Right lobe of liver (tissue), 6 donors: Measurements from ENCODE around the gene PYGM. TPM values are rescaled to one million over a fixed set of nuclear protein-coding genes. Genes with fewer than 3 reads are reported as not detected.

ENCODE experiments used
- ATAC-seq, 4 donors: fragments of 200-7000 bp; cut with Tn5 transposase; one replicate each; pipeline ENCODE4 v1.9.1; 2020; ENCODE audit warnings: mild to moderate bottlenecking in 4 of 4, moderate library complexity in 4 of 4
- DNase-seq, 3 donors: peaks; one replicate each; pipeline ENCODE4 v3.0.0-alpha.2; 2020
- H3K27ac ChIP-seq, 3 donors: fragments of 200-600 bp; one replicate each; pipeline ENCODE4 v1.8.0; 2022
- H3K27me3 ChIP-seq, 2 donors: fragments of 200-600 bp; one replicate each; pipeline ENCODE4 v1.8.0; 2022
- H3K36me3 ChIP-seq, 4 donors: fragments of 200-600 bp; sonication (generic) in 1 of 4; one replicate each; pipeline versions ENCODE4 v1.5.1 to v1.8.0; 2017 to 2022; ENCODE audit warnings: control low read depth in 1 of 4
- H3K4me1 ChIP-seq, 4 donors: fragments of 200-600 bp; sonication (generic) in 1 of 4; one replicate each; pipeline versions ENCODE4 v1.5.1 to v1.8.0; 2017 to 2022; ENCODE audit warnings: control low read depth in 1 of 4
- H3K4me3 ChIP-seq, 3 donors: fragments of 200-600 bp; one replicate each; pipeline ENCODE4 v1.8.0; 2022
- H3K9me3 ChIP-seq, 4 donors: fragments of 200-600 bp; sonication (generic) in 1 of 4; one replicate each; pipeline versions ENCODE4 v1.5.1 to v1.8.0; 2017 to 2022; ENCODE audit warnings: control low read depth in 1 of 4
- POLR2A ChIP-seq: fragments of 450-650 bp; IDR thresholded peaks from one replicate; pipeline ENCODE4 v1.6.1; 2017; ENCODE audit warnings: antibody characterized with exemption, mild to moderate bottlenecking
- WGBS: methylation state at CpG from one replicate; pipeline ENCODE4 v1.1.6; 2018; ENCODE audit warnings: low coverage, low lambda C conversion rate; ENCODE audit not compliant: insufficient coverage; ENCODE audit errors: missing lambda C conversion rate; 5-methylcytosine and 5-hydroxymethylcytosine counted together
- intact Hi-C, 2 donors: fragments of 100-400 bp; cut with DNase I; formaldehyde crosslinking; loops; one replicate each; pipeline versions ENCODE4 v1.11.2 to v1.14.1; 2022
- total RNA-seq, 6 experiments: library from RNA; depleted of rRNA in 2 of 6; stranded (reverse); fragments of >200 nt in 2 of 6; fragmentation: NEBNext Ultra II Directional in 3 of 6; extraction: Animal tissue kit (Norgen Biotek cat#: 25700) in 3 of 6; gene quantifications; one replicate each; pipeline versions ENCODE4 v1.1.0 to v1.2.4, GENCODE V29; 2016 to 2023
- TF ChIP-seq, protein P1 (sequence below), 4 donors: fragments of 200-600 bp in 3 of 4; fragments of 450-650 bp in 1 of 4; IDR thresholded peaks; one replicate each; pipeline versions ENCODE4 v1.5.1 to v1.8.0; 2016 to 2022; ENCODE audit warnings: antibody characterized with exemption in 4 of 4, mild to moderate bottlenecking in 2 of 4
- donor health status: DM: no; HTN: yes; CAD: no.
- donor health status: DM: no; HTN: no; CAD: no.
- donor health status: DM: no; HTN: no; CAD: no.
- donor health status: DM: no; HTN: yes; CAD: no.
- donor health status: DM: no; HTN: yes; CAD: no.

The PYGM gene
- total RNA-seq, 6 experiments from 2014 or later, result 0.24 to 1.4 (median 0.47) TPM

DNA sequence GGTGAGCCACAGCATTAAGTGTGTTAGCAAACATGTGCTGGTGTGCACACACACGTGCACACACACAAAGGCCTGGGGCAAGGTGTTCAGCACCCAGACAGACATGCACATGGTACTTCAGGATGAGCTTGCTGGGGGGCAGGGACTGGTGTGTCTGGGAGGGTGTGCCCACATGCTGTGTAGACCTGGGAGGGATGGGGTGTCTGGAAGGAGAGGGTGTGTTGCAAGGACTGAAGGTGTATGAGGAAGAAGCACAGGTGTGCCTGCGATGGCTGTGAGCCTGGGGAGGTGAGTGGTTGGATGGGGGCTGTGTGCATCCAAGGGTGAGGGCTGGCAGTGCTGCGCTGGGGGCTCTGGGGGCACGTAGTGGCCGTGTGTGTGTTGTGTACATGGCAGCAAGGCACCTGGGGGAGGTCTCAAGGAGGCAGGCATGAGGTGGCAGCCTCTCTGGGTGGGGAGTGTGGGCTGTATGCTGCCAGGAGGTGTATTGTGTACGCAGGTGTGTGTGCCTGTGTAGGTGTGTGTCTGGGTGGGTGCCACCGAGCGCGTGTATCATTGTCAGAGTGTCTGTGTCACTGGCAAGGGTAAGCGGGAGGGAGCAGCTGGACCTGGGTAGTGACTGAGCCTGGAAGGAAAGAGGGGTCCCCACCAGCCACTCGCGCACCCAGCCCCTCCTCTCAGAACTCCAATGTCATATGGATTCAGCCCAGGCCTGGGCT lies 39.0 kb downstream of the PYGM start:
- peaks cover 0 to 27% (median 8%) of the 10 kb centered on the region in 4 donors for H3K4me1 ChIP-seq

DNA sequence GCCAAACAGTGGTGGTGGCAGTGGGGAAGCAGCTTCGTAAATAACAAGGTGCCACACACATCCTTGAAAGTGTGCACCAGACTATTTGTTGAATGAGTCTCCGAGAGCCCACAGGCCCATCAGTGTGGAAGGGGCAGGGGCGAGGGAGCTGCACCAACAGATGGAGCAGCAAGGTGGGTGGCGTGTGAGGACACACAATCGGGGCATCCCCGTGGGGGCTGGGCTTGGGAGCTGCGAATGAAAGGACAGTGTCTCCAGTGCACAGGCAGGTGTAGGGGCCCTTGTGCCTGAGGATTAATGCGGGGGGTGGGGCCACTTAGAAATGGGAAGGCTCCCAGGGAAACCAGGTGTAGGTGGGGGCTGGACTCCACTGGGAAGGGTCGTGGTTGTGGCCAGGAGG lies 39.6 kb downstream of the PYGM start:
- peaks cover 0 to 21% (median 6%) of the 10 kb centered on the region in 4 donors for H3K4me1 ChIP-seq
- H3K36me3 ChIP-seq, result no peaks in the 10 kb centered on the region
- no peak overlapping the region for H3K4me3 ChIP-seq
- H3K27me3 ChIP-seq, result no peaks in the 10 kb centered on the region
- TF ChIP-seq POLR2A, result no peak
- TF ChIP-seq, protein P1, sequence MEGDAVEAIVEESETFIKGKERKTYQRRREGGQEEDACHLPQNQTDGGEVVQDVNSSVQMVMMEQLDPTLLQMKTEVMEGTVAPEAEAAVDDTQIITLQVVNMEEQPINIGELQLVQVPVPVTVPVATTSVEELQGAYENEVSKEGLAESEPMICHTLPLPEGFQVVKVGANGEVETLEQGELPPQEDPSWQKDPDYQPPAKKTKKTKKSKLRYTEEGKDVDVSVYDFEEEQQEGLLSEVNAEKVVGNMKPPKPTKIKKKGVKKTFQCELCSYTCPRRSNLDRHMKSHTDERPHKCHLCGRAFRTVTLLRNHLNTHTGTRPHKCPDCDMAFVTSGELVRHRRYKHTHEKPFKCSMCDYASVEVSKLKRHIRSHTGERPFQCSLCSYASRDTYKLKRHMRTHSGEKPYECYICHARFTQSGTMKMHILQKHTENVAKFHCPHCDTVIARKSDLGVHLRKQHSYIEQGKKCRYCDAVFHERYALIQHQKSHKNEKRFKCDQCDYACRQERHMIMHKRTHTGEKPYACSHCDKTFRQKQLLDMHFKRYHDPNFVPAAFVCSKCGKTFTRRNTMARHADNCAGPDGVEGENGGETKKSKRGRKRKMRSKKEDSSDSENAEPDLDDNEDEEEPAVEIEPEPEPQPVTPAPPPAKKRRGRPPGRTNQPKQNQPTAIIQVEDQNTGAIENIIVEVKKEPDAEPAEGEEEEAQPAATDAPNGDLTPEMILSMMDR (IDR thresholded peaks at IDR 0.05), result no peak
- DNase-seq (no peak), ATAC-seq (no peak)
- H3K27ac ChIP-seq, result no peak overlapping the region
- intact Hi-C loops, result no loop called here
- WGBS, result 61% methylated on average over 9 of the region's 9 CpGs
- no peaks in the 10 kb centered on the region for H3K9me3 ChIP-seq

More for the DNA sequence above, 39.0 kb downstream of the PYGM start:
- H3K4me3 ChIP-seq, result no peak overlapping the region
- H3K27ac ChIP-seq, result no peak overlapping the region
- 30% methylated on average over 3 of the region's 12 CpGs for WGBS
- no peak for TF ChIP-seq POLR2A
- TF ChIP-seq, protein P1 (IDR thresholded peaks at IDR 0.05), result no peak
- no peaks in the 10 kb centered on the region for H3K9me3 ChIP-seq
- H3K36me3 ChIP-seq, result no peaks in the 10 kb centered on the region
- intact Hi-C loops, result no loop called here
- no peaks in the 10 kb centered on the region for H3K27me3 ChIP-seq
- ATAC-seq (no peak), DNase-seq (no peak)

DNA sequence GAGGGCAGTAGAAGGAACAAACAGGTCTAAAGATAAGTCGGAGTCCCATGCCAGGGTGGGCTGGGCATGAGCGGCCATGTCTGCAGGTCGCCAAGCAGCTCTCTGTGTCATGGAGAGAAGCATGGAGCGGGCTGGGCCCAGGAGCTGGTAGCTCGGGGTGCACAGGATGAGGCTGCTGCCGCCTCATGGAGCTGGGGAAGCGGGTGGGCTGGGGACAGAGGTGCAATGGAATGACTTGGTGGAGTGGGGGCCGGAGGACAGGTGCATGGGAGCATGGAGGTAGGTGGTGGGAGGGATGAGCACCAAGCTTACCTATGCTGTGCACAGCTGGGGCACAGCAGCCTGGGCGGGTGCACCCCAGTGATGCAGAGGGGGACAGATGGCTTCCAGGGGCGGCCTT lies 40.4 kb downstream of the PYGM start:
- Histone ChIP-seq H3K4me3 (no peak overlapping the region), H3K27ac (no peak overlapping the region), H3K4me1 (peaks cover 0 to 13% (median 5%) of the 10 kb centered on the region in 4 donors), H3K9me3 (no peaks in the 10 kb centered on the region), H3K36me3 (no peaks in the 10 kb centered on the region), H3K27me3 (no peaks in the 10 kb centered on the region)
- no peak for ATAC-seq
- intact Hi-C loops, result no loop called here
- 83% methylated on average over 8 of the region's 10 CpGs for WGBS
- no peak for TF ChIP-seq POLR2A
- TF ChIP-seq, protein P1 (IDR thresholded peaks at IDR 0.05), result no peak
- DNase-seq, result no peak

DNA sequence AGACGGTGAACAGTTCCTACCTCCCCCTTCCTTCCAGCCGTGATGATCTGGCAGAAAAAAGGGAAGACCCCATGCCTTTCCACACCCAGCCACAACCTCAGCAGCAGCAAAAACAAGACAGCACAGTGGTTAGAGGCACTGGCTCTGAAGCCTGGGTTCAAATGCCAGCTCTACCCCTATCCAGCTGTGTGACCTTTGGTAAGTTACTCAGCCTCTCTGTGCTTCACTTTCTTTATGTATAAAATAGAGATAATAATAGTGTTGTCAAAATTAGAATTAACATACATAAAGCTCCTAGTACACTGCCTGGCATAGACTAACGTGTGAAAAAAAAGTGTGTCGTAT lies 41.0 kb downstream of the PYGM start:
- WGBS, result 49% methylated on average over 3 of the region's 4 CpGs
- intact Hi-C loops, result no loop called here
- no peaks in the 10 kb centered on the region for H3K9me3 ChIP-seq
- TF ChIP-seq, protein P1 (IDR thresholded peaks at IDR 0.05), result no peak
- H3K36me3 ChIP-seq, result no peaks in the 10 kb centered on the region
- no peak overlapping the region for H3K27ac ChIP-seq
- H3K27me3 ChIP-seq, result no peaks in the 10 kb centered on the region
- ATAC-seq (no peak), DNase-seq (no peak)
- H3K4me1 ChIP-seq, result peaks cover 0 to 7% (median 3%) of the 10 kb centered on the region in 4 donors
- no peak overlapping the region for H3K4me3 ChIP-seq
